HepG2 (cell line): ENCODE results near the gene LSM12. TPM values are rescaled to one million over a fixed set of nuclear protein-coding genes. Genes with fewer than 3 reads are reported as not detected.

Source experiments
- BCL6 ChIP-seq: IDR thresholded peaks from 2 replicates; pipeline ENCODE4 v1.6.1; 2016; ENCODE audit warnings: missing genetic modification reagents, missing compliant biosample characterization
- CHD2 ChIP-seq: IDR thresholded peaks from 2 replicates; pipeline ENCODE4 v1.6.1; 2011; ENCODE audit warnings: low read depth, low read length, improper control_type of control experiment
- CHD4 ChIP-seq: fragments of 200-600 bp; sonication (generic); IDR thresholded peaks from 2 replicates; pipeline ENCODE4 v1.7.0; 2017; ENCODE audit warnings: mild to moderate bottlenecking, low read length, borderline replicate concordance
- ELF3 ChIP-seq: IDR thresholded peaks from 2 replicates; pipeline ENCODE4 v1.6.1; 2016; ENCODE audit warnings: missing genetic modification reagents, missing compliant biosample characterization
- RAD21 ChIP-seq: fragments of 450-650 bp; formaldehyde crosslinking; IDR thresholded peaks from 2 replicates; pipeline ENCODE4 v1.5.0; 2020; ENCODE audit warnings: mild to moderate bottlenecking
- SP4 ChIP-seq: sonication (generic); formaldehyde crosslinking; IDR thresholded peaks from 2 replicates; pipeline ENCODE4 v1.8.1; 2023; ENCODE audit warnings: mild to moderate bottlenecking, missing genetic modification reagents
- YY1 ChIP-seq: IDR thresholded peaks from 2 replicates; pipeline ENCODE4 v1.6.1; 2011; ENCODE audit warnings: low read length, low read depth, moderate library complexity, mild to moderate bottlenecking; ENCODE audit not compliant: insufficient read depth, insufficient replicate concordance
- ZBTB34 ChIP-seq: sonication (generic); formaldehyde crosslinking; IDR thresholded peaks from 2 replicates; pipeline ENCODE4 v1.8.0; 2022; ENCODE audit warnings: mild to moderate bottlenecking, missing genetic modification reagents
- ZNF512B ChIP-seq: sonication (generic); formaldehyde crosslinking; IDR thresholded peaks from 2 replicates; pipeline ENCODE4 v1.5.1; 2020; ENCODE audit warnings: missing genetic modification reagents, mild to moderate bottlenecking, borderline replicate concordance
- ZNF768 ChIP-seq: sonication (generic); formaldehyde crosslinking; IDR thresholded peaks from 2 replicates; pipeline ENCODE4 v1.4.0; 2020; ENCODE audit warnings: missing genetic modification reagents
- polyA plus RNA-seq, 8 experiments: library from polyadenylated mRNA; depleted of rRNA in 3 of 8; stranded (reverse) in 7 of 8; unstranded in 1 of 8; fragments of >200 nt; fragmentation: Illumina TruSeq in 4 of 8; extraction: Trizol in 4 of 8; gene quantifications; 2 replicates each; pipeline versions ENCODE4 v1.2.1 to v1.2.3, GENCODE V29; 2011 to 2016; ENCODE audit warnings: low read depth in 4 of 8, missing spikeins in 1 of 8, mixed read lengths in 1 of 8; ENCODE audit not compliant: insufficient read depth in 1 of 8
- total RNA-seq, 5 experiments: library from RNA; depleted of rRNA; stranded (reverse); fragments of >200 nt; fragmentation: Illumina TruSeq; extraction: Trizol; gene quantifications; 2 replicates each; pipeline ENCODE4 v1.2.3, GENCODE V29; 2016; ENCODE audit warnings: low read depth in 1 of 5
- TF ChIP-seq, protein P1 (sequence below): sonication (generic); formaldehyde crosslinking; IDR thresholded peaks from 2 replicates; pipeline ENCODE4 v1.4.0; 2020; ENCODE audit warnings: mild to moderate bottlenecking, missing genetic modification reagents
- TF ChIP-seq, protein P2 (sequence below): sonication (generic); formaldehyde crosslinking; IDR thresholded peaks from 2 replicates; pipeline ENCODE4 v1.8.0; 2022; ENCODE audit warnings: low read depth, missing genetic modification reagents
- TF ChIP-seq, protein P3 (sequence below): sonication (generic); formaldehyde crosslinking; IDR thresholded peaks from 2 replicates; pipeline ENCODE4 v1.4.0; 2020; ENCODE audit warnings: low read depth, missing genetic modification reagents
- TF ChIP-seq, protein P4 (sequence below): sonication (generic); formaldehyde crosslinking; IDR thresholded peaks from 2 replicates; pipeline ENCODE4 v1.4.0; 2020; ENCODE audit warnings: missing genetic modification reagents; ENCODE audit errors: not compliant biosample characterization
- TF ChIP-seq, protein P5 (sequence below): sonication (generic); formaldehyde crosslinking; IDR thresholded peaks from 2 replicates; pipeline ENCODE4 v1.4.0; 2020; ENCODE audit warnings: missing genetic modification reagents

Gene LSM12
- total and polyA plus RNA-seq, 2 of the 13 experiments (the other 11 are each of a cell fraction or from before 2014, with no cell fraction given), result 52.8 to 55.7 TPM

GRCh38 chr17:44070455-44071197, 4.2 kb upstream of the LSM12 start, which contains the start of gene G6PC3 (continued):
- TF ChIP-seq, protein P1, sequence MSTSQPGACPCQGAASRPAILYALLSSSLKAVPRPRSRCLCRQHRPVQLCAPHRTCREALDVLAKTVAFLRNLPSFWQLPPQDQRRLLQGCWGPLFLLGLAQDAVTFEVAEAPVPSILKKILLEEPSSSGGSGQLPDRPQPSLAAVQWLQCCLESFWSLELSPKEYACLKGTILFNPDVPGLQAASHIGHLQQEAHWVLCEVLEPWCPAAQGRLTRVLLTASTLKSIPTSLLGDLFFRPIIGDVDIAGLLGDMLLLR (CRISPR knock-in tag), result peak; percentile 100
- TF ChIP-seq YY1 (peak; percentile 86), ZNF512B (CRISPR knock-in tag) (no peak), ZBTB34 (CRISPR knock-in tag) (peak; percentile 91; the same call in 1 of the 2 replicates), ZNF768 (peak; percentile 78; the same call in 1 of the 2 replicates), CHD2 (no peak), CHD4 (no peak), SP4 (CRISPR knock-in tag) (peak; percentile 92), BCL6 (peak; percentile 76), ELF3 (peak; percentile 99), RAD21 (CRISPR knock-in tag) (peak; percentile 63)
- TF ChIP-seq, protein P2, sequence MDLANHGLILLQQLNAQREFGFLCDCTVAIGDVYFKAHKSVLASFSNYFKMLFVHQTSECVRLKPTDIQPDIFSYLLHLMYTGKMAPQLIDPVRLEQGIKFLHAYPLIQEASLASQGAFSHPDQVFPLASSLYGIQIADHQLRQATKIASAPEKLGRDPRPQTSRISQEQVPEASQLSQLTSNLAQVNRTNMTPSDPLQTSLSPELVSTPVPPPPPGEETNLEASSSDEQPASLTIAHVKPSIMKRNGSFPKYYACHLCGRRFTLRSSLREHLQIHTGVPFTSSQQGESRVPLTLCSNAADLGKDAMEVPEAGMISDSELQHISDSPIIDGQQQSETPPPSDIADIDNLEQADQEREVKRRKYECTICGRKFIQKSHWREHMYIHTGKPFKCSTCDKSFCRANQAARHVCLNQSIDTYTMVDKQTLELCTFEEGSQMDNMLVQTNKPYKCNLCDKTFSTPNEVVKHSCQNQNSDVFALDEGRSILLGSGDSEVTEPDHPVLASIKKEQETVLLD (CRISPR knock-in tag), result peak; percentile 100
- TF ChIP-seq, protein P3, sequence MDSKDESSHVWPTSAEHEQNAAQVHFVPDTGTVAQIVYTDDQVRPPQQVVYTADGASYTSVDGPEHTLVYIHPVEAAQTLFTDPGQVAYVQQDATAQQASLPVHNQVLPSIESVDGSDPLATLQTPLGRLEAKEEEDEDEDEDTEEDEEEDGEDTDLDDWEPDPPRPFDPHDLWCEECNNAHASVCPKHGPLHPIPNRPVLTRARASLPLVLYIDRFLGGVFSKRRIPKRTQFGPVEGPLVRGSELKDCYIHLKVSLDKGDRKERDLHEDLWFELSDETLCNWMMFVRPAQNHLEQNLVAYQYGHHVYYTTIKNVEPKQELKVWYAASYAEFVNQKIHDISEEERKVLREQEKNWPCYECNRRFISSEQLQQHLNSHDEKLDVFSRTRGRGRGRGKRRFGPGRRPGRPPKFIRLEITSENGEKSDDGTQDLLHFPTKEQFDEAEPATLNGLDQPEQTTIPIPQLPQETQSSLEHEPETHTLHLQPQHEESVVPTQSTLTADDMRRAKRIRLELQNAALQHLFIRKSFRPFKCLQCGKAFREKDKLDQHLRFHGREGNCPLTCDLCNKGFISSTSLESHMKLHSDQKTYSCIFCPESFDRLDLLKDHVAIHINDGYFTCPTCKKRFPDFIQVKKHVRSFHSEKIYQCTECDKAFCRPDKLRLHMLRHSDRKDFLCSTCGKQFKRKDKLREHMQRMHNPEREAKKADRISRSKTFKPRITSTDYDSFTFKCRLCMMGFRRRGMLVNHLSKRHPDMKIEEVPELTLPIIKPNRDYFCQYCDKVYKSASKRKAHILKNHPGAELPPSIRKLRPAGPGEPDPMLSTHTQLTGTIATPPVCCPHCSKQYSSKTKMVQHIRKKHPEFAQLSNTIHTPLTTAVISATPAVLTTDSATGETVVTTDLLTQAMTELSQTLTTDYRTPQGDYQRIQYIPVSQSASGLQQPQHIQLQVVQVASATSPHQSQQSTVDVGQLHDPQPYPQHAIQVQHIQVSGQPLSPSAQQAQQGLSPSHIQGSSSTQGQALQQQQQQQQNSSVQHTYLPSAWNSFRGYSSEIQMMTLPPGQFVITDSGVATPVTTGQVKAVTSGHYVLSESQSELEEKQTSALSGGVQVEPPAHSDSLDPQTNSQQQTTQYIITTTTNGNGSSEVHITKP (CRISPR knock-in tag), result peak; percentile 81
- TF ChIP-seq, protein P4, sequence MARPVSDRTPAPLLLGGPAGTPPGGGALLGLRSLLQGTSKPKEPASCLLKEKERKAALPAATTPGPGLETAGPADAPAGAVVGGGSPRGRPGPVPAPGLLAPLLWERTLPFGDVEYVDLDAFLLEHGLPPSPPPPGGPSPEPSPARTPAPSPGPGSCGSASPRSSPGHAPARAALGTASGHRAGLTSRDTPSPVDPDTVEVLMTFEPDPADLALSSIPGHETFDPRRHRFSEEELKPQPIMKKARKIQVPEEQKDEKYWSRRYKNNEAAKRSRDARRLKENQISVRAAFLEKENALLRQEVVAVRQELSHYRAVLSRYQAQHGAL, result peak; percentile 70
- TF ChIP-seq, protein P5, sequence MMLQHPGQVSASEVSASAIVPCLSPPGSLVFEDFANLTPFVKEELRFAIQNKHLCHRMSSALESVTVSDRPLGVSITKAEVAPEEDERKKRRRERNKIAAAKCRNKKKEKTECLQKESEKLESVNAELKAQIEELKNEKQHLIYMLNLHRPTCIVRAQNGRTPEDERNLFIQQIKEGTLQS (CRISPR knock-in tag), result peak; percentile 67
